Neural cell (in vitro differentiated cells): ENCODE measurements around the gene PTK6. TPM values are rescaled to one million over a fixed set of nuclear protein-coding genes. Genes with fewer than 3 reads are reported as not detected.

Experiments used
- H2AFZ ChIP-seq: fragments of 200-600, 300-800 bp; sonication (generic), shearing (Covaris generic); 2 replicates; pipeline ENCODE4 v1.6.0; 2014; ENCODE audit warnings: low read depth, mild to moderate bottlenecking, antibody characterized with exemption, low read length, moderate library complexity
- H3F3A ChIP-seq: fragments of 200-600 bp; shearing (Covaris generic); 2 replicates; pipeline ENCODE4 v1.6.1; 2016; ENCODE audit warnings: mild to moderate bottlenecking, moderate library complexity, mixed read lengths, antibody characterized with exemption, low read length; ENCODE audit not compliant: insufficient read depth, poor library complexity, severe bottlenecking
- H3K27ac ChIP-seq: fragments of 200-600, 300-800 bp; sonication (generic), shearing (Covaris generic); 2 replicates; pipeline ENCODE4 v1.5.1; 2014; ENCODE audit warnings: mild to moderate bottlenecking, low read length, moderate library complexity
- H3K27me3 ChIP-seq: fragments of 300-800, 200-600 bp; sonication (generic), shearing (Covaris generic); 2 replicates; pipeline ENCODE4 v1.6.0; 2014; ENCODE audit warnings: mild to moderate bottlenecking, low read depth, low read length, moderate library complexity; ENCODE audit not compliant: insufficient read depth
- H3K36me3 ChIP-seq: fragments of 300-800, 200-600 bp; sonication (generic), shearing (Covaris generic); 2 replicates; pipeline ENCODE4 v1.5.1; 2014; ENCODE audit warnings: mild to moderate bottlenecking, antibody characterized with exemption, low read length, moderate library complexity; ENCODE audit not compliant: insufficient read depth
- H3K4me2 ChIP-seq: fragments of 300-800, 200-600 bp; sonication (generic), shearing (Covaris generic); 2 replicates; pipeline ENCODE4 v1.6.0; 2014; ENCODE audit warnings: mild to moderate bottlenecking, low read length
- H3K4me3 ChIP-seq: fragments of 300-800, 200-600 bp; sonication (generic), shearing (Covaris generic); 2 replicates; pipeline ENCODE4 v1.5.1; 2014; ENCODE audit warnings: mild to moderate bottlenecking, low read length, moderate library complexity
- H3K79me2 ChIP-seq: fragments of 200-600 bp; shearing (Covaris generic); replicated peaks from 2 replicates; pipeline ENCODE4 v1.6.0; 2014; ENCODE audit warnings: mild to moderate bottlenecking, low read length, moderate library complexity; ENCODE audit not compliant: insufficient read depth
- H3K9ac ChIP-seq: fragments of 300-800, 200-600 bp; sonication (generic), shearing (Covaris generic); 2 replicates; pipeline ENCODE4 v1.6.1; 2016; ENCODE audit warnings: mild to moderate bottlenecking, low read length, mixed read lengths
- H3K9me2 ChIP-seq: fragments of 200-600 bp; shearing (Covaris generic); 2 replicates; pipeline ENCODE4 v1.6.1; 2016; ENCODE audit warnings: mild to moderate bottlenecking, low read length, mixed read lengths; ENCODE audit not compliant: insufficient read depth
- H3K9me3 ChIP-seq: fragments of 200-600, 300-800 bp; sonication (generic), shearing (Covaris generic); 2 replicates; pipeline ENCODE4 v1.6.1; 2016; ENCODE audit warnings: mild to moderate bottlenecking, mixed run types, low read length, moderate library complexity, mixed read lengths
- H4K20me1 ChIP-seq: fragments of 200-600 bp; shearing (Covaris generic); 2 replicates; pipeline ENCODE4 v1.6.1; 2016; ENCODE audit warnings: mild to moderate bottlenecking, mixed run types; ENCODE audit not compliant: insufficient read depth
- CTCF ChIP-seq: fragments of 450-650 bp; IDR thresholded peaks from 2 replicates; pipeline ENCODE4 v1.5.1; 2014; ENCODE audit warnings: antibody characterized with exemption, mild to moderate bottlenecking, moderate library complexity; ENCODE audit not compliant: poor library complexity, severe bottlenecking
- EP300 ChIP-seq: fragments of 450-650 bp; conservative IDR thresholded peaks from 2 replicates; pipeline ENCODE4 v1.6.1; 2014; ENCODE audit warnings: antibody characterized with exemption, mild to moderate bottlenecking, moderate library complexity; ENCODE audit not compliant: poor library complexity, severe bottlenecking
- EZH2 ChIP-seq: fragments of 200-600, 300-800 bp; shearing (Covaris generic), sonication (generic); IDR thresholded peaks from 2 replicates; pipeline ENCODE4 v1.6.1; 2014; ENCODE audit warnings: antibody characterized with exemption, low read length, borderline replicate concordance, mild to moderate bottlenecking; ENCODE audit not compliant: insufficient read depth, poor library complexity, severe bottlenecking
- MXI1 ChIP-seq: fragments of 450-650 bp; conservative IDR thresholded peaks from 2 replicates; pipeline ENCODE4 v1.6.1; 2014; ENCODE audit warnings: antibody characterized with exemption, mild to moderate bottlenecking; ENCODE audit not compliant: poor library complexity, severe bottlenecking
- POLR2AphosphoS5 ChIP-seq: IDR thresholded peaks from 2 replicates; pipeline ENCODE4 v1.6.1; 2012
- RAD21 ChIP-seq: fragments of 450-650 bp; conservative IDR thresholded peaks from 2 replicates; pipeline ENCODE4 v1.6.1; 2014; ENCODE audit warnings: antibody characterized with exemption, mild to moderate bottlenecking, moderate library complexity
- REST ChIP-seq: IDR thresholded peaks from 2 replicates; pipeline ENCODE4 v1.6.1; 2012; ENCODE audit warnings: borderline replicate concordance
- SMC3 ChIP-seq: fragments of 450-650 bp; conservative IDR thresholded peaks from 2 replicates; pipeline ENCODE4 v1.6.1; 2014; ENCODE audit warnings: antibody characterized with exemption, mild to moderate bottlenecking, moderate library complexity; ENCODE audit not compliant: poor library complexity
- TAF1 ChIP-seq: IDR thresholded peaks from 2 replicates; pipeline ENCODE4 v1.6.1; 2012; ENCODE audit warnings: low read depth
- polyA minus RNA-seq: library from RNA; depleted of rRNA, polyadenylated mRNA; stranded (reverse); fragments of >200 nt; gene quantifications from 2 replicates; pipeline ENCODE4 v1.2.3, GENCODE V29; 2014
- polyA plus RNA-seq: library from polyadenylated mRNA; depleted of rRNA; stranded (reverse); fragments of >200 nt; gene quantifications from 2 replicates; pipeline ENCODE4 v1.2.3, GENCODE V29; 2014

The PTK6 gene
- polyA plus RNA-seq: not detected in 2 replicates
- polyA minus RNA-seq: not detected in 2 replicates

- H3K27ac ChIP-seq: no peak within 1 kb of the TSS
- H3K4me2 ChIP-seq: no peak within 1 kb of the TSS
- no peaks in the 10 kb centered on the region for H3K9me3 ChIP-seq
- H3F3A ChIP-seq: no peaks in the 10 kb centered on the region
- no peaks in the 10 kb centered on the region for H3K36me3 ChIP-seq
- TF ChIP-seq SMC3: no peak
- no peak for TF ChIP-seq EP300
- no peak for TF ChIP-seq TAF1
- no peak for TF ChIP-seq POLR2AphosphoS5
- TF ChIP-seq EZH2: no peak
- TF ChIP-seq REST: no peak
- TF ChIP-seq RAD21: no peak
- no peak for TF ChIP-seq MXI1
- no peak for TF ChIP-seq CTCF
- H4K20me1 ChIP-seq: no peaks in the 10 kb centered on the region
- no peak within 1 kb of the TSS for H3K4me3 ChIP-seq
- H3K79me2 ChIP-seq: no peaks in the 10 kb centered on the region
- no peak within 1 kb of the TSS for H3K9ac ChIP-seq
- H3K27me3 ChIP-seq: no peaks in the 10 kb centered on the region
- no peak within 1 kb of the TSS for H2AFZ ChIP-seq
- no peaks in the 10 kb centered on the region for H3K9me2 ChIP-seq
These were observed at the start of gene PTK6 for GRCh38 chr20:63536997-63537524. TSS of gene PTK6 (minus strand) at chr20:63537376. CDS start at chr20:63537314, 62 bp downstream.

GRCh38 chr20:63586797-63587196 is 49.6 kb upstream of the PTK6 start:
- Histone ChIP-seq H3F3A (no peaks in the 10 kb centered on the region), H3K9ac (no peak overlapping the region), H3K36me3 (no peaks in the 10 kb centered on the region), H3K9me3 (no peaks in the 10 kb centered on the region), H3K27ac (no peak overlapping the region), H3K79me2 (no peaks in the 10 kb centered on the region), H4K20me1 (no peaks in the 10 kb centered on the region), H3K4me2 (no peak overlapping the region), H3K9me2 (no peaks in the 10 kb centered on the region), H2AFZ (no peak overlapping the region), H3K27me3 (no peaks in the 10 kb centered on the region), H3K4me3 (no peak overlapping the region)
- TF ChIP-seq CTCF (no peak), EP300 (no peak), RAD21 (no peak), REST (no peak), MXI1 (no peak), TAF1 (no peak), POLR2AphosphoS5 (no peak), EZH2 (no peak), SMC3 (no peak)
